Chondrocyte (in vitro differentiated cells): ENCODE data around the gene NUP210L. TPM values are rescaled to one million over a fixed set of nuclear protein-coding genes. Genes with fewer than 3 reads are reported as not detected.
A peak's percentile ranks its signal among the peaks of the same experiment; 100 is the strongest.
"Not testable (repeated sequence)": the region's sequence is repeated elsewhere in the genome, so short reads cannot be mapped to it uniquely, and the experiment has no call there.

Experiments
- DNase-seq: peaks from one replicate; pipeline ENCODE4 v3.0.0; 2021; ENCODE audit warnings: mixed read lengths, low spot score
- H3K27ac Mint-ChIP-seq: one replicate; pipeline ENCODE4 v1.8.0; 2021; ENCODE audit warnings: mild to moderate bottlenecking, moderate library complexity, mixed read lengths; ENCODE audit not compliant: unreplicated experiment
- H3K27me3 Mint-ChIP-seq: 2 replicates; pipeline ENCODE4 v1.8.0; 2021; ENCODE audit warnings: low read depth, mixed read lengths
- H3K36me3 Mint-ChIP-seq: 2 replicates; pipeline ENCODE4 v1.8.0; 2021; ENCODE audit warnings: low read depth, mixed read lengths
- H3K4me1 Mint-ChIP-seq: 2 replicates; pipeline ENCODE4 v1.8.0; 2021; ENCODE audit warnings: low read depth, mild to moderate bottlenecking, mixed read lengths
- H3K4me3 Mint-ChIP-seq: one replicate; pipeline ENCODE4 v1.8.0; 2021; ENCODE audit warnings: mild to moderate bottlenecking, moderate library complexity, mixed read lengths; ENCODE audit not compliant: unreplicated experiment
- H3K9me3 Mint-ChIP-seq: 2 replicates; pipeline ENCODE4 v1.8.0; 2021; ENCODE audit warnings: low read depth, mixed read lengths
- CTCF ChIP-seq: fragments of 200-600 bp; sonication (generic); IDR thresholded peaks from 2 replicates; pipeline ENCODE4 v1.5.0; 2021; ENCODE audit warnings: antibody characterized with exemption, mild to moderate bottlenecking, moderate library complexity
- total RNA-seq: library from RNA; stranded (reverse); gene quantifications from 3 replicates; pipeline ENCODE4 v1.2.1, GENCODE V29; 2021

NUP210L gene
- total RNA-seq, 1 donor from 2014 or later = not detected

GRCh38 chr1:154019269-154019668 is 135.6 kb downstream of the NUP210L start:
- no peak for TF ChIP-seq CTCF
- Mint-ChIP-seq H3K4me1 (peaks cover 6% of the 10 kb centered on the region), H3K27ac (no peak overlapping the region), H3K4me3 (no peak overlapping the region), H3K27me3 (no peaks in the 10 kb centered on the region), H3K36me3 (no peaks in the 10 kb centered on the region), H3K9me3 (no peaks in the 10 kb centered on the region)
- no peak for DNase-seq

- no peak for DNase-seq
Observed at GRCh38 chr1:154014154-154014907, 140.5 kb downstream of the NUP210L start.

GRCh38 chr1:154012543-154012942 is 142.3 kb downstream of the NUP210L start:
- H3K4me3 Mint-ChIP-seq, H3K4me1 Mint-ChIP-seq, DNase-seq, H3K9me3 Mint-ChIP-seq, H3K27ac Mint-ChIP-seq, H3K36me3 Mint-ChIP-seq, H3K27me3 Mint-ChIP-seq: not testable (repeated sequence)

More at GRCh38 chr1:154014154-154014907, 140.5 kb downstream of the NUP210L start:
- H3K27ac Mint-ChIP-seq = no peak overlapping the region
- H3K36me3 Mint-ChIP-seq = no peaks in the 10 kb centered on the region
- TF ChIP-seq CTCF = no peak
- H3K9me3 Mint-ChIP-seq = no peaks in the 10 kb centered on the region
- H3K27me3 Mint-ChIP-seq = no peaks in the 10 kb centered on the region
- peaks cover 6% of the 10 kb centered on the region for H3K4me1 Mint-ChIP-seq
- H3K4me3 Mint-ChIP-seq = no peak overlapping the region

- no peak for DNase-seq
- no peak for TF ChIP-seq CTCF
- H3K4me3 Mint-ChIP-seq = no peak overlapping the region
- H3K9me3 Mint-ChIP-seq = no peaks in the 10 kb centered on the region
- H3K27me3 Mint-ChIP-seq = no peaks in the 10 kb centered on the region
- no peaks in the 10 kb centered on the region for H3K4me1 Mint-ChIP-seq
- H3K36me3 Mint-ChIP-seq = no peaks in the 10 kb centered on the region
- no peak overlapping the region for H3K27ac Mint-ChIP-seq
Observed at GRCh38 chr1:154012129-154012528, 142.7 kb downstream of the NUP210L start.

GRCh38 chr1:154006136-154006535 is 148.7 kb downstream of the NUP210L start:
- TF ChIP-seq CTCF = no peak
- no peak for DNase-seq
- H3K27me3 Mint-ChIP-seq = no peaks in the 10 kb centered on the region
- peaks cover 12% of the 10 kb centered on the region for H3K4me1 Mint-ChIP-seq
- H3K36me3 Mint-ChIP-seq = no peaks in the 10 kb centered on the region
- no peaks in the 10 kb centered on the region for H3K9me3 Mint-ChIP-seq
- H3K4me3 Mint-ChIP-seq = no peak overlapping the region
- peak overlapping the region; percentile 65 for H3K27ac Mint-ChIP-seq

GRCh38 chr1:154000420-154000819 is 154.5 kb downstream of the NUP210L start:
- peaks cover 5% of the 10 kb centered on the region for H3K4me1 Mint-ChIP-seq

GRCh38 chr1:153996882-153997281 is 158.0 kb downstream of the NUP210L start:
- H3K4me3 Mint-ChIP-seq, DNase-seq, H3K9me3 Mint-ChIP-seq, H3K27ac Mint-ChIP-seq, H3K27me3 Mint-ChIP-seq: not testable (repeated sequence)
- Mint-ChIP-seq H3K36me3 (peaks cover 12% of the 10 kb centered on the region), H3K4me1 (peaks cover 17% of the 10 kb centered on the region)

More at GRCh38 chr1:154000420-154000819, 154.5 kb downstream of the NUP210L start:
- H3K36me3 Mint-ChIP-seq = peaks cover 3% of the 10 kb centered on the region
- DNase-seq = no peak
- H3K27ac Mint-ChIP-seq = no peak overlapping the region
- no peak overlapping the region for H3K4me3 Mint-ChIP-seq
- H3K9me3 Mint-ChIP-seq = no peaks in the 10 kb centered on the region
- no peaks in the 10 kb centered on the region for H3K27me3 Mint-ChIP-seq
- TF ChIP-seq CTCF = no peak
